B cell (primary cell): Measurements from ENCODE around the gene C4orf54. TPM values are rescaled to one million over a fixed set of nuclear protein-coding genes. Genes with fewer than 3 reads are reported as not detected.

Experiments
- ATAC-seq: fragments of 200-7000 bp; cut with Tn5 transposase; one replicate; pipeline ENCODE4 v1.10.0; 2021; ENCODE audit warnings: low read depth, mild to moderate bottlenecking, moderate number of reproducible peaks, moderate library complexity
- CTCF ChIA-PET: fragments of 350-600 bp; sonication (Branson Sonifier 250); formaldehyde crosslinking; loops from one replicate; lab custom pipeline; 2021; ENCODE audit warnings: antibody characterized with exemption, inconsistent platforms; lab: Charles Lee
- POLR2A ChIA-PET: fragments of 350-600 bp; sonication (Branson Sonifier 250); formaldehyde crosslinking; loops from one replicate; lab custom pipeline; 2021; ENCODE audit warnings: antibody characterized with exemption; lab: Charles Lee
- DNase-seq: peaks from one replicate; pipeline ENCODE4 v3.0.0; 2013
- H2AFZ ChIP-seq: 2 replicates; pipeline ENCODE4 v1.6.1; 2012; ENCODE audit warnings: mild to moderate bottlenecking, low read depth, low read length; ENCODE audit not compliant: insufficient read depth, poor library complexity, severe bottlenecking
- H3K27ac ChIP-seq, 2 donors: 1 replicate in 1 of 2; 2 replicates in 1 of 2; pipeline ENCODE4 v1.5.1; 2012 to 2013; ENCODE audit warnings: low read length in 2 of 2, mild to moderate bottlenecking in 2 of 2, moderate library complexity in 1 of 2
- H3K27me3 ChIP-seq, 4 experiments: fragments of 200-600 bp in 1 of 4; sonication (generic) in 1 of 4; replicated peaks in 1 of 4; 1 replicate in 2 of 4; 2 replicates in 2 of 4; pipeline versions ENCODE4 v1.6.1 to v1.7.0; 2013 to 2016; ENCODE audit warnings: low read length in 3 of 4, mild to moderate bottlenecking in 2 of 4, mixed read lengths in 1 of 4, moderate library complexity in 1 of 4; ENCODE audit not compliant: insufficient read depth in 4 of 4, control insufficient read depth in 3 of 4; ENCODE audit errors: control extremely low read depth in 1 of 4
- H3K36me3 ChIP-seq, 2 experiments: replicated peaks in 1 of 2; 1 replicate in 1 of 2; 2 replicates in 1 of 2; pipeline versions ENCODE4 v1.6.1 to v1.7.1; 2013; ENCODE audit warnings: low read length in 1 of 2; ENCODE audit not compliant: insufficient read depth in 2 of 2, control insufficient read depth in 1 of 2; ENCODE audit errors: control extremely low read depth in 1 of 2, extremely low read depth in 1 of 2
- H3K4me1 ChIP-seq, 2 donors: fragments of 200-600 bp in 1 of 2; sonication (generic) in 1 of 2; 1 replicate in 1 of 2; 2 replicates in 1 of 2; pipeline versions ENCODE4 v1.5.1 to v1.6.1; 2013 to 2017; ENCODE audit warnings: low read length in 2 of 2; ENCODE audit not compliant: control insufficient read depth in 2 of 2, insufficient read depth in 2 of 2
- H3K4me2 ChIP-seq: replicated peaks from 2 replicates; pipeline ENCODE3; 2012; ENCODE audit warnings: mild to moderate bottlenecking, low read depth, low read length; ENCODE audit not compliant: poor library complexity, severe bottlenecking
- H3K4me3 ChIP-seq, 5 experiments: fragments of 200-600 bp in 1 of 5; sonication (generic) in 1 of 5; 1 replicate in 3 of 5; 2 replicates in 2 of 5; pipeline versions ENCODE4 v1.5.1 to v1.7.0; 2011 to 2016; ENCODE audit warnings: low read length in 4 of 5, mild to moderate bottlenecking in 4 of 5, low read depth in 2 of 5, control low read depth in 1 of 5, moderate library complexity in 1 of 5; ENCODE audit not compliant: insufficient read depth in 1 of 5; ENCODE audit errors: control extremely low read depth in 1 of 5, extremely low read depth in 1 of 5
- H3K79me2 ChIP-seq: fragments of 200-600 bp; sonication (generic); one replicate; pipeline ENCODE4 v1.6.0; 2016; ENCODE audit warnings: low read length; ENCODE audit not compliant: control insufficient read depth, insufficient read depth
- H3K9ac ChIP-seq: fragments of 200-600 bp; sonication (generic); 2 replicates; pipeline ENCODE4 v1.6.1; 2017; ENCODE audit warnings: mild to moderate bottlenecking, low read length, moderate library complexity
- H3K9me3 ChIP-seq, 3 donors: one replicate each; pipeline versions ENCODE4 v1.6.1 to v1.7.1; 2013; ENCODE audit warnings: low read length in 2 of 3; ENCODE audit not compliant: control insufficient read depth in 2 of 3, insufficient read depth in 1 of 3; ENCODE audit errors: control extremely low read depth in 1 of 3
- H4K20me1 ChIP-seq: 2 replicates; pipeline ENCODE4 v1.6.0; 2012; ENCODE audit warnings: mild to moderate bottlenecking, low read length; ENCODE audit not compliant: insufficient read depth, control insufficient read depth, poor library complexity, severe bottlenecking
- H3K27ac Mint-ChIP-seq: one replicate; pipeline ENCODE4 v1.8.0; 2021; ENCODE audit warnings: mixed read lengths
- H3K27me3 Mint-ChIP-seq: one replicate; pipeline ENCODE4 v1.8.0; 2021; ENCODE audit warnings: mixed read lengths
- H3K4me1 Mint-ChIP-seq: one replicate; pipeline ENCODE4 v1.8.0; 2021; ENCODE audit warnings: mixed read lengths
- H3K4me3 Mint-ChIP-seq: one replicate; pipeline ENCODE4 v1.8.0; 2021; ENCODE audit warnings: mixed read lengths
- H3K9me3 Mint-ChIP-seq: one replicate; pipeline ENCODE4 v1.8.0; 2022; ENCODE audit warnings: mixed read lengths; ENCODE audit not compliant: insufficient read depth
- EZH2 ChIP-seq: IDR thresholded peaks from 2 replicates; pipeline ENCODE4 v1.6.1; 2012; ENCODE audit warnings: borderline replicate concordance, low read depth, mild to moderate bottlenecking, moderate library complexity, low read length; ENCODE audit not compliant: insufficient read depth, poor library complexity, severe bottlenecking
- WGBS: methylation state at CpG from one replicate; pipeline ENCODE4 v1.1.5; 2013; ENCODE audit warnings: missing lambda C conversion rate; ENCODE audit not compliant: insufficient coverage; 5-methylcytosine and 5-hydroxymethylcytosine counted together
- intact Hi-C: fragments of 100-400 bp; cut with micrococcal nuclease; formaldehyde crosslinking; loops from one replicate; pipeline ENCODE4 v1.10.0; 2022
- polyA plus RNA-seq: library from polyadenylated mRNA; depleted of rRNA; stranded (reverse); fragments of >200 nt; gene quantifications from 2 replicates; pipeline ENCODE4 v1.2.3, GENCODE V29; 2012
- total RNA-seq, 2 donors: library from RNA; stranded (reverse); fragments of 120-200 nt in 1 of 2; gene quantifications; 1 replicate in 1 of 2; 2 replicates in 1 of 2; pipeline versions ENCODE4 v1.2.3 to v1.2.4, GENCODE V29; 2013 to 2022
- TF ChIP-seq, protein P1 (sequence below): fragments of 200-600 bp; IDR thresholded peaks from one replicate; pipeline ENCODE4 v1.8.0; 2022; ENCODE audit warnings: antibody characterized with exemption, mild to moderate bottlenecking

The C4orf54 gene
- total and polyA plus RNA-seq, 2 donors (not counting 1 experiment from before 2014, with no cell fraction given), result not detected

DNA sequence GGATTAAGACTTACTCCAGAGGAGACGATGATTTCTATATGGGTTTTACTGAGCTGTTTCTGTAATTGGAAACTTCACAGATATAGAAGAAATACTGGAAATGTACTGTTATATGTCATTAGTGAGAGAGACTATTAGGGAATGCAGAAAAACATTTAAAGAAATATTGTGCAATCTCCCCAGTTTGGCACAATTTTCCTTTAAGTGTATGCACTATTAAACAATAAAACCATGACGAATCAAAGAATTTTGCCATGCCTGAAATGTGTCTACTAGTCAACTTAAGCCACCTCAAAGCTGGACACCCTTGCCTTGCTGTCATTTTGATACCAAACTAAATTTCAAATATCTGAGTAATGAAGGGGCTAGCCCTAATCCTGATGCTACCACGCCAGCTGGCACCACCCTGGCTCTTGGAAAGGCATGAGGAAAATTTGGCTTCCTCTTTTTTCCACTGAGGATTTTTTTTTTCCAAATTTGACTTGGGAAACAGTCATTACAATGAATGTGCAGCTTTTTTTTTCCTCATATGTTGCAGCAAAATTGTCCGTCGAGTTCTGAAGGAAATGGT lies 46.9 kb downstream of the C4orf54 start:
- Histone ChIP-seq H2AFZ (no peak overlapping the region), H3K9ac (no peak overlapping the region), H3K4me2 (no peak overlapping the region), H3K79me2 (no peaks in the 10 kb centered on the region), H4K20me1 (no peaks in the 10 kb centered on the region), H3K27me3 (peaks cover 0 to 9% (median 0%) of the 10 kb centered on the region in 4 experiments), H3K9me3 (no peaks in the 10 kb centered on the region), H3K4me3 (no peak overlapping the region), H3K4me1 (no peaks in the 10 kb centered on the region), H3K27ac (no peak overlapping the region), H3K36me3 (no peaks in the 10 kb centered on the region)
- Mint-ChIP-seq H3K9me3 (peaks cover 2% of the 10 kb centered on the region), H3K4me1 (no peaks in the 10 kb centered on the region), H3K27me3 (peaks cover 34% of the 10 kb centered on the region), H3K4me3 (no peak overlapping the region), H3K27ac (no peak overlapping the region)
- ATAC-seq, result no peak
- WGBS, result 93% methylated on average over 3 of the region's 5 CpGs
- POLR2A ChIA-PET, result no interaction called here
- no peak for TF ChIP-seq EZH2
- TF ChIP-seq, protein P1, sequence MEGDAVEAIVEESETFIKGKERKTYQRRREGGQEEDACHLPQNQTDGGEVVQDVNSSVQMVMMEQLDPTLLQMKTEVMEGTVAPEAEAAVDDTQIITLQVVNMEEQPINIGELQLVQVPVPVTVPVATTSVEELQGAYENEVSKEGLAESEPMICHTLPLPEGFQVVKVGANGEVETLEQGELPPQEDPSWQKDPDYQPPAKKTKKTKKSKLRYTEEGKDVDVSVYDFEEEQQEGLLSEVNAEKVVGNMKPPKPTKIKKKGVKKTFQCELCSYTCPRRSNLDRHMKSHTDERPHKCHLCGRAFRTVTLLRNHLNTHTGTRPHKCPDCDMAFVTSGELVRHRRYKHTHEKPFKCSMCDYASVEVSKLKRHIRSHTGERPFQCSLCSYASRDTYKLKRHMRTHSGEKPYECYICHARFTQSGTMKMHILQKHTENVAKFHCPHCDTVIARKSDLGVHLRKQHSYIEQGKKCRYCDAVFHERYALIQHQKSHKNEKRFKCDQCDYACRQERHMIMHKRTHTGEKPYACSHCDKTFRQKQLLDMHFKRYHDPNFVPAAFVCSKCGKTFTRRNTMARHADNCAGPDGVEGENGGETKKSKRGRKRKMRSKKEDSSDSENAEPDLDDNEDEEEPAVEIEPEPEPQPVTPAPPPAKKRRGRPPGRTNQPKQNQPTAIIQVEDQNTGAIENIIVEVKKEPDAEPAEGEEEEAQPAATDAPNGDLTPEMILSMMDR, result no peak
- DNase-seq, result no peak
- intact Hi-C loops, result no loop called here
- CTCF ChIA-PET, result no interaction called here

GRCh38 chr4:99608417-99608816 lies 49.2 kb downstream of the C4orf54 start:
- intact Hi-C loops, result no loop called here
- no peak for ATAC-seq
- H3K9me3 ChIP-seq, result no peaks in the 10 kb centered on the region
- H3K27ac ChIP-seq, result no peak overlapping the region
- no peaks in the 10 kb centered on the region for H3K36me3 ChIP-seq
- CTCF ChIA-PET, result interaction anchor here (0.6 kb wide), 1 partner anchor 53 kb away, joined by 3 read pairs; no protein-coding TSS in a partner anchor
- peaks cover 44% of the 10 kb centered on the region for H3K27me3 Mint-ChIP-seq
- H3K27me3 ChIP-seq, result peaks cover 0 to 14% (median 0%) of the 10 kb centered on the region in 4 experiments
- H3K9me3 Mint-ChIP-seq, result peaks cover 2% of the 10 kb centered on the region
- no peak overlapping the region for H3K9ac ChIP-seq
- H2AFZ ChIP-seq, result no peak overlapping the region
- no peak overlapping the region for H3K4me3 ChIP-seq
- no peaks in the 10 kb centered on the region for H3K4me1 Mint-ChIP-seq
- TF ChIP-seq EZH2, result no peak
- TF ChIP-seq, protein P1, result no peak
- H4K20me1 ChIP-seq, result no peaks in the 10 kb centered on the region
- POLR2A ChIA-PET, result no interaction called here
- 100% methylated on average over 1 of the region's 5 CpGs for WGBS
- no peaks in the 10 kb centered on the region for H3K4me1 ChIP-seq
- H3K4me2 ChIP-seq, result no peak overlapping the region
- H3K4me3 Mint-ChIP-seq, result no peak overlapping the region
- DNase-seq, result no peak
- no peaks in the 10 kb centered on the region for H3K79me2 ChIP-seq
- H3K27ac Mint-ChIP-seq, result no peak overlapping the region
